Vagina (tissue), 2 donors: Measurements from ENCODE around the gene ATG2A.

Experiments
- CTCF ChIP-seq, 3 experiments: fragments of 450-650 bp in 2 of 3; fragments of 200-600 bp in 1 of 3; sonication (generic) in 1 of 3; IDR thresholded peaks; one replicate each; pipeline ENCODE4 v1.5.1; 2017 to 2019; ENCODE audit warnings: antibody characterized with exemption in 3 of 3, mild to moderate bottlenecking in 2 of 3, moderate library complexity in 2 of 3
- POLR2A ChIP-seq, 2 donors: fragments of 450-650 bp; IDR thresholded peaks; one replicate each; pipeline ENCODE4 v1.6.1; 2017; ENCODE audit warnings: antibody characterized with exemption in 2 of 2, mild to moderate bottlenecking in 2 of 2, moderate library complexity in 2 of 2
- POLR2AphosphoS5 ChIP-seq, 2 donors: sonication (generic); formaldehyde crosslinking; IDR thresholded peaks; one replicate each; pipeline ENCODE4 v1.9.0; 2017; ENCODE audit warnings: antibody characterized with exemption in 2 of 2, mild to moderate bottlenecking in 2 of 2, low read depth in 1 of 2; ENCODE audit not compliant: insufficient read depth in 1 of 2

GRCh38 chr11:64917663-64917995, 620 bp upstream of the ATG2A start:
- no peak for TF ChIP-seq CTCF (IDR thresholded peaks at IDR 0.05)
- no peak for TF ChIP-seq POLR2AphosphoS5 (IDR thresholded peaks at IDR 0.05; ENCODE audit: insufficient read depth in 1 of 2, low read depth in 1 of 2)
- no peak for TF ChIP-seq POLR2A (IDR thresholded peaks at IDR 0.05)
